HCT116 (cell line): ENCODE measurements around the gene CEMP1.

ENCODE experiments used
- ELF1 ChIP-seq: IDR thresholded peaks from 2 replicates; pipeline ENCODE4 v1.6.1; 2012; ENCODE audit warnings: low read depth, borderline replicate concordance
- EZH2 ChIP-seq: fragments of 200-600 bp; sonication (generic); IDR thresholded peaks from 2 replicates; pipeline ENCODE4 v1.6.1; 2017; ENCODE audit warnings: antibody characterized with exemption, mixed run types
- MAX ChIP-seq: IDR thresholded peaks from 2 replicates; pipeline ENCODE4 v1.6.1; 2012
- POLR2A ChIP-seq: IDR thresholded peaks from 2 replicates; pipeline ENCODE4 v1.7.0; 2011; ENCODE audit warnings: borderline replicate concordance; ENCODE audit not compliant: insufficient read depth, insufficient read length; ENCODE audit errors: extremely low read depth
- POLR2AphosphoS5 ChIP-seq: IDR thresholded peaks from 2 replicates; pipeline ENCODE4 v1.6.1; 2011; ENCODE audit warnings: mild to moderate bottlenecking, low read depth, low read length, moderate library complexity
- RAD21 ChIP-seq: IDR thresholded peaks from 2 replicates; pipeline ENCODE4 v1.6.1; 2012; ENCODE audit warnings: low read depth, mild to moderate bottlenecking
- REST ChIP-seq: IDR thresholded peaks from 2 replicates; pipeline ENCODE4 v1.6.1; 2012; ENCODE audit warnings: low read depth
- SRF ChIP-seq: IDR thresholded peaks from 2 replicates; pipeline ENCODE4 v1.6.1; 2012; ENCODE audit warnings: low read depth
- TCF7L2 ChIP-seq: IDR thresholded peaks from 2 replicates; pipeline ENCODE4 v1.7.0; 2011; ENCODE audit warnings: borderline replicate concordance, inconsistent platforms; ENCODE audit not compliant: insufficient read depth, insufficient read length; ENCODE audit errors: extremely low read depth
- TF ChIP-seq, protein P1 (sequence below), 3 experiments: fragments of 200-600 bp in 1 of 3; sonication (generic) in 1 of 3; IDR thresholded peaks in 2 of 3; conservative IDR thresholded peaks in 1 of 3; 2 replicates each; pipeline ENCODE4 v1.5.1; 2012 to 2017; ENCODE audit warnings: low read depth in 2 of 3, low read length in 2 of 3, antibody characterized with exemption in 1 of 3, borderline replicate concordance in 1 of 3, control low read depth in 1 of 3, mild to moderate bottlenecking in 1 of 3, mixed read lengths in 1 of 3, mixed run types in 1 of 3, moderate library complexity in 1 of 3; ENCODE audit not compliant: insufficient read depth in 1 of 3
- TF ChIP-seq, protein P2 (sequence below): IDR thresholded peaks from 2 replicates; pipeline ENCODE4 v1.6.1; 2011; ENCODE audit warnings: mild to moderate bottlenecking, low read length, moderate library complexity; ENCODE audit not compliant: insufficient replicate concordance; ENCODE audit errors: extremely low read depth

- TF ChIP-seq MAX (no peak), POLR2AphosphoS5 (no peak), TCF7L2 (no peak), REST (no peak), POLR2A (no peak), RAD21 (no peak), EZH2 (no peak), SRF (no peak), ELF1 (no peak)
- TF ChIP-seq, protein P1, sequence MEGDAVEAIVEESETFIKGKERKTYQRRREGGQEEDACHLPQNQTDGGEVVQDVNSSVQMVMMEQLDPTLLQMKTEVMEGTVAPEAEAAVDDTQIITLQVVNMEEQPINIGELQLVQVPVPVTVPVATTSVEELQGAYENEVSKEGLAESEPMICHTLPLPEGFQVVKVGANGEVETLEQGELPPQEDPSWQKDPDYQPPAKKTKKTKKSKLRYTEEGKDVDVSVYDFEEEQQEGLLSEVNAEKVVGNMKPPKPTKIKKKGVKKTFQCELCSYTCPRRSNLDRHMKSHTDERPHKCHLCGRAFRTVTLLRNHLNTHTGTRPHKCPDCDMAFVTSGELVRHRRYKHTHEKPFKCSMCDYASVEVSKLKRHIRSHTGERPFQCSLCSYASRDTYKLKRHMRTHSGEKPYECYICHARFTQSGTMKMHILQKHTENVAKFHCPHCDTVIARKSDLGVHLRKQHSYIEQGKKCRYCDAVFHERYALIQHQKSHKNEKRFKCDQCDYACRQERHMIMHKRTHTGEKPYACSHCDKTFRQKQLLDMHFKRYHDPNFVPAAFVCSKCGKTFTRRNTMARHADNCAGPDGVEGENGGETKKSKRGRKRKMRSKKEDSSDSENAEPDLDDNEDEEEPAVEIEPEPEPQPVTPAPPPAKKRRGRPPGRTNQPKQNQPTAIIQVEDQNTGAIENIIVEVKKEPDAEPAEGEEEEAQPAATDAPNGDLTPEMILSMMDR (IDR thresholded peaks at IDR 0.05 in 2 of 3, conservative IDR thresholded peaks at IDR 0.05 in 1 of 3; ENCODE audit: borderline replicate concordance in 1 of 3, insufficient read depth in 1 of 3, low read depth in 2 of 3, low read length in 2 of 3): no peak
- TF ChIP-seq, protein P2, sequence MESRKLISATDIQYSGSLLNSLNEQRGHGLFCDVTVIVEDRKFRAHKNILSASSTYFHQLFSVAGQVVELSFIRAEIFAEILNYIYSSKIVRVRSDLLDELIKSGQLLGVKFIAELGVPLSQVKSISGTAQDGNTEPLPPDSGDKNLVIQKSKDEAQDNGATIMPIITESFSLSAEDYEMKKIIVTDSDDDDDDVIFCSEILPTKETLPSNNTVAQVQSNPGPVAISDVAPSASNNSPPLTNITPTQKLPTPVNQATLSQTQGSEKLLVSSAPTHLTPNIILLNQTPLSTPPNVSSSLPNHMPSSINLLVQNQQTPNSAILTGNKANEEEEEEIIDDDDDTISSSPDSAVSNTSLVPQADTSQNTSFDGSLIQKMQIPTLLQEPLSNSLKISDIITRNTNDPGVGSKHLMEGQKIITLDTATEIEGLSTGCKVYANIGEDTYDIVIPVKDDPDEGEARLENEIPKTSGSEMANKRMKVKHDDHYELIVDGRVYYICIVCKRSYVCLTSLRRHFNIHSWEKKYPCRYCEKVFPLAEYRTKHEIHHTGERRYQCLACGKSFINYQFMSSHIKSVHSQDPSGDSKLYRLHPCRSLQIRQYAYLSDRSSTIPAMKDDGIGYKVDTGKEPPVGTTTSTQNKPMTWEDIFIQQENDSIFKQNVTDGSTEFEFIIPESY: no peak
Observed at GRCh38 chr16:2507665-2508064, 23.5 kb downstream of the CEMP1 start.
